Stimulated activated CD4-positive, alpha-beta T cell treated with anti-CD3 and anti-CD28 coated beads, Interleukin-12 subunit alpha, Interleukin-12 subunit beta, amount 100 ng/mL, for 48 hours (primary cell): ENCODE data around the gene COL6A3.
"Not testable (repeated sequence)": the region's sequence is repeated elsewhere in the genome, so short reads cannot be mapped to it uniquely, and the experiment has no call there.

Experiments
- DNase-seq, 3 donors: peaks; one replicate each; pipeline ENCODE4 v3.0.0-alpha.2; 2020; ENCODE audit warnings: low read depth in 2 of 3, low spot score in 1 of 3

Gene COL6A3

GRCh38 chr2:237383991-237384671 lies 29.8 kb downstream of the COL6A3 start:
- DNase-seq: no peak

- no peak for DNase-seq
Observed at GRCh38 chr2:237380768-237381167, 33.2 kb downstream of the COL6A3 start.

- DNase-seq: no peak
Observed at GRCh38 chr2:237379636-237380035, 34.3 kb downstream of the COL6A3 start.

GRCh38 chr2:237378650-237379049 lies 35.3 kb downstream of the COL6A3 start:
- DNase-seq: no peak

GRCh38 chr2:237374284-237375060 lies 39.5 kb downstream of the COL6A3 start:
- no peak for DNase-seq

GRCh38 chr2:237371856-237372255 lies 42.1 kb downstream of the COL6A3 start:
- DNase-seq: no peak

GRCh38 chr2:237365671-237366070 lies 48.3 kb downstream of the COL6A3 start:
- DNase-seq: no peak

GRCh38 chr2:237364655-237365054 lies 49.3 kb downstream of the COL6A3 start:
- DNase-seq: no peak

- DNase-seq: no peak
Observed at GRCh38 chr2:237361194-237362004, 52.6 kb downstream of the COL6A3 start.

- DNase-seq: no peak
Observed at GRCh38 chr2:237359894-237360780, 53.8 kb downstream of the COL6A3 start.

- no peak for DNase-seq
Observed at GRCh38 chr2:237359518-237359840, 54.5 kb downstream of the COL6A3 start.

GRCh38 chr2:237358721-237359517 lies 55.0 kb downstream of the COL6A3 start:
- DNase-seq: no peak

GRCh38 chr2:237355701-237356100 lies 58.3 kb downstream of the COL6A3 start:
- DNase-seq: no peak

GRCh38 chr2:237354892-237355291 lies 59.1 kb downstream of the COL6A3 start:
- no peak for DNase-seq

GRCh38 chr2:237354172-237354571 lies 59.8 kb downstream of the COL6A3 start:
- DNase-seq: not testable (repeated sequence)

GRCh38 chr2:237353215-237353614 lies 60.7 kb downstream of the COL6A3 start:
- no peak for DNase-seq

- DNase-seq: no peak
Observed at GRCh38 chr2:237352279-237352845, 61.6 kb downstream of the COL6A3 start.

- no peak for DNase-seq
Observed at GRCh38 chr2:237351796-237352195, 62.2 kb downstream of the COL6A3 start.

- no peak for DNase-seq
Observed at GRCh38 chr2:237351046-237351445, 62.9 kb downstream of the COL6A3 start.

- DNase-seq: no peak
Observed at GRCh38 chr2:237350597-237350996, 63.4 kb downstream of the COL6A3 start.
